Stimulated activated naive CD4-positive, alpha-beta T cell (primary cell): ENCODE results near the gene NEDD9.

Experiments used
- DNase-seq, 6 experiments: peaks; one replicate each; lab custom pipeline; 2025; lab: John Stamatoyannopoulos, UW

Gene NEDD9

DNA sequence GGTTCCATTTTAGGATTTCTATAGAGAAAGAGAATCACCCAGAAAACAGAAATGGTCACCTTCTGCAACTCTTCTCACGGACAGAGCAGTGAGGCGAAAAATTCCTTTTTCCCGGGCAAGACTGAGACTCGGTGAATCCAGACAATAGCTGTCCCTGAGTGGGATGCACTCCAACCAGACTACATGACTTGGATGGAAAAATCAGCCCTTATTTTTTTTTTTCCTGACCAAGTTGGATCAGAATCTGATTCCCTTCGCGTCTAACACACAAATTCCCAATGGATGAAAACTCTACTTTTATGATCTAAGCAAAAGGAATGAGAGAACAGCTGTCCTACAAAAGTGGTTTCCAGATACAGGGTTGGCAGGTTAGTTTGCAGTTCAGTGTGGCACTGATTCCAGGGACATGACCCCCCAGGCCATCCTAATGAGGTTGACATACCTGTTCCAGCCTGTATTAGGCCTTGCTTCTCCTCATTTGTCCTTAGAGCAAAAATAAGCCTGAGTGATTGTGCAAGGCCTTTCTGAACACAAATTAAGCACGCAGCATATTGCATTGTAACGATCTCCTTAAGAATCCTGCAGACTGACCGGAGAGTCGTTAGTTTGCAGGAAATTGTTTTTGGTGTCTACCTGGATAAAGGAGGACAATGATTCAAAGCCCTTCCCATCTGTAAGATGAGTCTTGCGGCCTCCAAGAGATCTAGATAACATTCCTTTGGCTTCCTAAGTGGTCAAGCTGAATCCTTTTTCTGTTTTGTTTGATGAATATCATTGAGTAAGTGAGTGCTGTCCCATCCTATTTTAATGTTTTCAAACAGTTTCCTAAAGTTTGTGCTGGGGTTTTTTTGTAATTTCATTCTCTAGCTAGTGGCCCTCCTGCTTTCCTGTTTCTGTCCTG is 1.5 kb upstream of the NEDD9 start:
- no peak for DNase-seq

DNA sequence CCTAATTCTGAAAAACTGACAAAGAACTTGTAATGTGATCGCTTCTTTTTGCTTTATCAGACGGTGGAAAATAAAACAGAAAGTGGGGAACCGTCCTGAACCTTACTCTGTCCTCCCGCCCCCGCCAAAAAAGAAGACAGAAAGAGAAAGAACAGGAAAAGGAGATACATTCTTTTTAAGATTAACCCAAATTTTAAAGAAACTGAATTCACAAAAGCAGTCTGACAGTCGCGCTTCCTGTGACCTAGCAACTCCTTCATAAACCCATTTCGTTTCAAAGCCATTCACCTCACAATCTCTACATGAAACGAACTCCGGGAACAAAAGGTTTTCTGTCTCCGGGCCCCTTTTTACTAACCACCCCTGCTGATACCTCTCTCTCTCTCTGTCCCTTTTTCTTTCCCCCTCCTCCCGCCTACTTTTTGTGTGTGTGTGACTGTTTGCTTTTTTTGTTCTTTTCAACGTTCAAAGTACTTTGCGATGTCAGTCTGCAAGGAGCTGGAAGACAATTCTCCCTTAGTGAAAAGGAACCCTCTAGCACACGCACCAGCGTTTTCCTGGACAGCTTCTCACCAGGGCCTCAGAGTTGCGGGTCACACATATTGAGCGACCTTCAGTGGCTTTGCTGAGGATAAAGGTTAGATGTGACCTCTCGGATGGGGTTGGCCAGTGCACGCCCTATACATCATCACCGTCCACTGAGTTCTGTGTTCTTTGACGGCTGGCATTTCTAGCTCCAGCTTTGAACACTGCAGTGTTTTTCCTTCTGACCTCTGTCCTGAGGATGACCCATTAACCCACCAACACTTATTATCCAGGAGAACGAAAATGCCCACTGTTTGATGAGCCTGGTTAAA is 530 bp upstream of the NEDD9 start:
- DNase-seq, result peak in 2 of 6 experiments; percentile 39 to 84

DNA sequence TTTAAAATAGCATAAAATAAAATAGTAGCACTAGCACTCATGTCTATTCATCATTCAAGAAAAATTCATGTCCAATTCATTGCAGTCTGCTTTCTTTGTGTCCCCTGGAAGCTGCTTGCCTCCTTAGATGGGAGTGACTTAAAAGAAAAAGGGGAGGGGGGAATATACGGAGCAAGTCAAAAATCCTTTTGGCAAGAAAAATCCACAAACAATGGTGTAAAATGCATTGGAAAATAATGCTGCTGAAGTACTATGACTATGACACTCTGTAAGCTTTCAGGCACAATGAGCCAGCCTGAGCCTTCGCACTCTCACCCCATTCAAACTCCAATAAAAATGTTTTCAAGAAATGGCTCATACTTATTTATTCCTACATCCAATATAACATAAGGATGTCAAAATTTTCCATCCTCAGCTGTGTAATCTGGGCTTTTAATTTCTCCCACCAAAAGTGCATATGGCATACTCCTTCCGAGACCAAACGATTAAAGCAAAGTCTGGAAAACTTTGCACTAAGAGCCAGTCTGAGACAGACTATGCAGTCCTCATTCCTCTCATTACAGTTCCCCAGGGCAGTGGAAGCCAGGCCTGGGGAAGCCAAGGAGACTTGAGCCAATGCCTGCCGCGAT is 790 bp downstream of the NEDD9 start:
- DNase-seq, result no peak

DNA sequence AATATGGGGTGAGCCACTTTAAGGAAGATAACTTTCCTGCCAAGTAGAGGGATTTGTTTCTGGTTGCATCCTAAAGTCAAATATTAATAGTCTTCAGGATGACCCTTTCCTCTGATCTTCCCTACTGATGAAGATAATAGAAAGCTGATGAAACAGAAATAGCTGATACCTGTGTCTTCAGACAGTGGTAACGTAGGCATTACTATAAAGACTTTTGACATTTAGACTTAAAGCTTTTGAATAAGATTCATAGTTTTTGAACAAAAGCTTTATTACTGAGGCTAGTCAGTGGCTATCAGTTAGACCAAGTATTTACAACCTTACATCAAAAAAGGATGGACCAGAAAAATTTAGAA is 1.4 kb downstream of the NEDD9 start:
- no peak for DNase-seq

DNA sequence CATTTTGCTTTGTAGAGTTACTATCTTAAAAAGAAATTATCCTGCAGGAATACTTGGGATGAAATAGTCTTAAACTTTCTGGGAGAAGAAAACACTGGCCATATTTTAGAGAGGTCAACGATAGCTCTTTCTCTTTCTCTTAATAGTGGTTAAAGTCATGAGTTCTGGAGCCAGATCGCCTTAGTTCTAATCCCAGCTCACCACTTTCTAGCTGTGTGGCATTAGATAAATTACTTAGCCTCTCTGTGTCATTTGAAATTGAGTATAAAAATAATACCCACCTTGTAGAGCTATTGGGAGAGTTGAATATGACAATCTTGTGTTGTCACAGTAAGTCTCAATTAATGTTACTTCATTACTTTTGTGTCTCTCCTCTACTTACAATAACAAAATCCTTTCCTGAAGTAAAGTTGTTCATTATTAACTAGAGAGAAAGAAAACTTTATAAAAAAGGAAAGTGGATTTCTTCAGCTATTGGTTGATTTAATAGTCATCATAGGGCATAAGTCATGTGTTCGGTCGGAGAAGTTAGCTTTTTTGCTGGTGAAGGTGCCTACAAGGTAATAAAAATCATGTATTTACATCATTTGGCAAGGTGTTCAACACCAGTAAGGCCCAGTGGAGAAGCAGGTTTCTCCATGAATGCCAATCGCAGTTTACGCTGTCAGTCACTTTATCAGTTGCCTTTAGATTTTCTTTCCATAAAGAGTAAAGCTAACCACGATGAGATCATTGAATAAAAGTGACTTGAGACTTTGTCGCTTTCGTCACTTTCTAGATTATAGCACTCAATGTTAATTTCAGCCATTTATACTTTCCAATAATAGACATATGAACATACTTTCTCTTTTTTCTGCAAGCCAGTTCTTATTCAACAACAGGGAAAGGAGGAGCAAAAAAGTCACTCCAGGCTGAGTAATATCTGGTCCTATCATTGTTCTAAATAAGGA is 2.0 kb downstream of the NEDD9 start:
- no peak for DNase-seq

DNA sequence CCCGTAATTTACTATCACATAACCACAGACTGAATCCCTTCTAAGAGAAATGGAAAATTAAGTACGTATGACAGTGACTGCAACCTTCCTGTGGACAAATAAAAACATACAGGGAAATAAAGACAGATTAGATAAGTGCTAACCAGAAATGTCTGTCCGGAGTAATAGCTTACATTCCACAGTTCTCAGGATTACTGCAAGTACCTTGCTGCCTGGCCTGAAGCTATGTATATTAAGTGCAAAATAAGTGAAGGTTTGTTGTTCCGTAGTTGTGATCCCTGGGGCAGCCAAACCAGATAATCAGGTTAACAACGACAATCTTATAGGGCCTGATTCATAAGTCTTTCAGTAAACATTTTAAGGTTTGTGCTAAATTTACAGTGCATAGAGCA is 2.8 kb downstream of the NEDD9 start:
- no peak for DNase-seq

DNA sequence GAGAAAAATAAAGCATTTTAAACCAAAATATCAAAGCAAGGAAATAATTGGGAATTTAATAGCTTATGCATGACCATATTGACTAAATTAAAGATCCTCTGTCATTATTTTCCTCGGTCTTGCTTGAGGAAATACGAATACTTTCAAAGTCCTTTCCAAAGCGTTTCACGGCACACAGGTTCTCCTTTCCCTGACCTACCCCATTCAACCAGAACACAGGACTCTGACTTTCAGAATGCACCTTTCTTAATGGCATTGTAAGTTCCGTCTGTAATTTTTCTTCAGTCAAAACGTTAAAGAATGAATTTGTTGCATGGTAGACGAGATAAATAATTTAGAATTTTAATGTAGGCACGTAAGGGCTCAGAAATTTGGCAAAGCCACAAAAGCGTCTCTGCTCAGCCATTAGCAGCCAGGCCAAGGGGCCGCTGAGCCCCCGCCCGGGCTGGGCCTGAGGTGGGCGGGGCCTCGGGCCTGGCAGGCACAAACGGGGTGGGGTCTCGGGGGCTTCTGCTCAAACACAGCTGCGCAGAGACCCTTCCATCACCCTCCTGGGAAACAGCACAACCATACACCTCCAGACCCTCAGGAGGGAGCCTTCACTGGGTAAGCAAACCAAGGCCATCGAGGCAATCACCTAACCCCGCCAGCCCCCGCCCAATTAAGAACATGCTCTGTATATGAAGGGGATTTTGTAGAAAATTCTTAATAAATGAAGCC is 3.4 kb downstream of the NEDD9 start:
- no peak for DNase-seq

DNA sequence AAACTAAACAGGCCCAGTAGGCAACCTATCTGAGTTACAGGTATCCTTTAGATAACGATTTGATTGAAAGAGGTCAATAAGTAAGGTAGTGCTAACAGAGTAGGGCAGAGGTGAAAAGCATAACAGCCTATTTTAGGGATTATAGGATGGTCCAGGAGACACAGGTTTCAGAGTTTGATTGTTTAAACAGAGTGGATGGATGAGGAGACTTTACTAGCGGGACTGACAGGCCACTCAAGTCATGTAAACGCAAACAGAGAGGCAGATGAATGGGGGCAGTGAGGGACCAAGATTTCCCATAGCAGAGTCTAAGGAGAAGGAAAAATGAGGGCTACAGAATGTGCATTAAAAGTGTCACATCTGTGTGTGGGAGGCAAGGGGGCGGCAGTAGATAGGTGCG is 4.8 kb downstream of the NEDD9 start:
- no peak for DNase-seq

DNA sequence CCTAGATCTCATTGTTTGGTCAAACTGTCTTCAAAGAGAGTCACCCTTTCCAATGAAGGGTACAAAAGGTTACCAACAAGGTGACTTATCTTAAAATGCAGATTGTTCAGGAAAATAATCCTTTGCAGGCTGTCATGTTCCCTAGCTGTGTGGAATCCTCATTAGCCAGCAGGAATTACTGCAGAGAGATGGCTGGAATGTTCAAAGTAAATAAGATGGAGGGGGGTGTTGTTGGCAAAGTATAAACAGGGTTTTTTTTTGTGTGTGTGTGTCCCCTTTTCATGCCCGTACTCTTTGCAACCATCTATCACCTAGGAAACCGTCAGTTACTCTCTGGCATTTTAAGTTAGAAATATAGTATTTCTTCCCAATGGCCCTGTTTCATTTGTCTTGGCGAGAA is 6.5 kb downstream of the NEDD9 start:
- DNase-seq, result no peak

DNA sequence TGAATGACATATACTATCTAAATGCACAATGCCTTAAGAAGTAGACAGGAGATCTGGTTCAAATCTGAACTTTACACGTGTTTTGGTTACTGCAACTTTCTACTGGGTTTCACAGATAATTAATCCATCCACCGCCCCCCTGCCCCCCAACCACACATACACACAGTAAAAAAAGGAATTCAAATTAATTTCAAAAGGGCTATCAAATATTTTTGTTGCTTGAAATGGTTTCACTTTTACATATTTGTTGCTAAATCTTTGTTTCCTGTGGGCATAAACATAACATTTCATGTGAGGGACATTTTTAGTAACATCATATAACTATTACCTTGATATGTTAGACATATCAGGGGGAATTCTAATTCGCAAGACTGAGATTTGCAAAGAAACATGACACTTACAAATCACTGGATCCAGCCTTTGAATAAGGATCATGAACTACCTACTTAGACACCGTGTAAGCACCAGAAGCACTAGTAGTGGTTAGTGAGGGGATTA is 7.5 kb downstream of the NEDD9 start:
- no peak for DNase-seq

DNA sequence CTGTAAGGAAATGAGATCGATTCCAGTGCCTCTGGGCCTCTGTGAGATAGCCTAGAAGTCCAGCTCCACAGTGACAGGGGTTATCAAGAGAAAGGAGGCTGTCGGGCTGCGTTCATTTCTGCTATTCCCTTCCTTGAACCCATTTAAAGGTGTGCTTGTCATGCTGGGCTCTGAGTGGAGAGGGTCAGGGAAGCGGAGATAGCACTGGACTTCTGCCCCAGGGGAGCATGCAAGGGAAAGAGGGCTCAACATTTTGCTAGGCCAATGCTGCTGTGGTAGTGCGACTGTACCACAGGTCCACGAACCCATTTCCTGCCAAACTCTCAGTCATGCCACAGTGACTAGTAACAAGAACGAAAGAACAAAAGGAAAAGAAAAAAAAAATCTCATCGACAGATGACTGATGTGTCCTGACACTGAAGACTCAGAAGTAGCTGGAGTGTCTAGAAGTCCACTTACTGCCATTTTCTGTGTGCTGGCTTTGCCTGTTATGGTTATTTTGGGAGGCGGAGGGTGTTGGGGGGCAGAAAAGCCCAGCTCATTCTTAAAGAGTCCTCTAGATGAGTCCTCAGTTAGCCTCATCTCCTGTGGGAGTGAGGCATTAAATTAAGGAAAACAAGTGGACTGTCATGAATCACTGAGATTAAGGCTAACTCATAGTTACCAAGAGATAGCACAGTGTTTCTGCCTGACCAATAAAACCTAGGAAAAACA is 8.1 kb downstream of the NEDD9 start:
- peak in 2 of 6 experiments; percentile 12 to 27 for DNase-seq

DNA sequence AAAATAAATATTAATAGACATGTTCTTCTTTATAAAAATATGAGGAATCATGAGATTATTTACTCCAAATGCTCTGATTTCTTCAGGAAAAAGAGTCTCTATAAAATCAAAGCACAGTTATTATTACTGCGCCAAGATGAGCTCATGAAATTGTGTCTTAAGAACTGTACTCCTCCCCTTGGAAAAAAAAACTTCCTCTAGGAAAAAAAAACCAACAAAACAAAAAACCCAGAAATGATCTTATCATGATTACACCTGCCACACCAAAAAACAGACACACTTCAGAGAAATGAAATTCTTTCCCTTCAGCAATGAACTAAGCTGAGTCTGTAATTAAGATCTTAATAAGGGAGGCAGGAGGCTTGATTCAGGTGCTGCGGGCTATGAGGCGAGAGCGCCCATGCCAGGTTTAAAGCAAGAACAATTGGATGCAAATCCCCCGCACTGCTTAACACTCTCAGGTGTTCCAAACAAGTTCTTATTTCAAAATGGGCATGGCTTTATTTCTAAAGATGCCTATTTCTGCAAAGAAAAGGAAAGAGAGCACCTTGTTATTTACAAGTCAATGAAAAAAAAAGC is 9.1 kb downstream of the NEDD9 start:
- no peak for DNase-seq

DNA sequence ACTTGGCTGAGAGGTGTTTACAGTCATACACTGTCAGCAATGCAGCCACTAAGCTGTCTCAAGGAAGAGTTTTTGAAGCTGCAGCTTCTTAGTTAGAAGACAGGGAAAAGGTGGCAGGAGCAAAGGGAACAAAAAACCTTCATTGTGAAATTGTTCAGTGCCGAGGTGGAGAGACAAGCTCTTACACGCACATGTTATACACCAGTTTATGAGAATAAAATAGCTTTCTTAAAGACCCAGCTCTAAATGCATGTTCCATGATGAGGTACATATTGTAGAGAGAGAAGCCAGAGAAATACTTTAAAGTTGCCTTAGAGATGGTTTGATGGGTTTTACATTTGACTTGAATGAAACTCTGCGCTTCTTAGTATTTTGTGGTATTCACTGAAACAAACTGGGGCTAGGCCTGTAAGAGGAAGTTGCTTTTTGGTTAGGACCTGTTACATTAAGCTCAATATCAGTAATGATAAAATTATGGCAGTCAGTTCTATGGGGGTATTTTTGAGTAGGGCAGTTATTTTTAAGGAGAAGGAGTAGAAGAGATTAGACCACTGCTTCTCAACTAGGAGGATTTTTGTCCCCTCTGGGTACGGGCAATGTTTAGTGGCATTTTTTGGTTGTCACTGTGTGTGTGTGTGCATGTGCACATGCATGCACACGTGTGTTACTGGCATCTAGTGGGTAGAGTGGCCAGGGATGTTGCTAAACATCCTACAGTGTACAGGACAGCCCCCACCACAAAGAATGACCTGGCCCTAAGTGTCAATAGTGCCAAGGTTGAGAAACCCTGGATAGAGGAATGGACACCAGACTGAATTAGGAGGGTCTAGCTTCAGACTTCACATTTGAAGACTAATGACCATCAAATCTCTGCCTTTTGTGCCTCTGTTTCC is 9.8 kb downstream of the NEDD9 start:
- DNase-seq, result no peak

DNA sequence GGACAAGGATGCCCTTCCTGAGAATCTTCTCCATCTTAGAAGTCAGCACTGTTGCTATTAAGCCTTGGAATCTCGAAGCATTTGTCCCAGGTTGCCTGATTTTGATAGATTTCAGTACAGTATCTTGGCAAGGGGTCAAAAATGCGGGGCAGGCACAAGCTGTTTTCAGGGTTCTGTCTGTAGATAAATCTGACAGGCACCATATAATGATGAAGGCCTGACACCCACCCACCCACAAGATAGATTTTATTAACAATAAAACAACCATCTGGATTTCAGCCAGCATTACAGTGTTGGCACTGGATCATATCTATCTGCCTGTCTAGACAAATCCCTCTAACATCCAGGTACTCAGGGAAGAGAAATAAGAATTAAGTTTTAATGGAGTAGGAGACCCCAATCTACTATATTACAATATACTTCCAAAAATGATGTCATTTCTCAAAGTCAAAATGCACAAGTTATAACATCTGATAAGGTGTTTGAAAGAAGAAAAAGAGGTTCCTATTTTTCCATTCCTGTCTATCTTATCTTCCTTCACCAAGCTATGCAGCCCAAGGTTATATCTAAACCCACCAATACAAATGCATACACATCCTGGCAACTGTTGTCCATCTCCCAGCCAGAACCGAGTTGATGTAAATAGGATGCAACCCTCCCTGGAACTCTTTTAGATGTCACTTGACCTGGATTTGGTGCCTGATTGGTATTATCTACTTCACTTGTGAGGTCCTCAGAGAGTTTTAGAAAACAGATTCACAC is 10.7 kb downstream of the NEDD9 start:
- DNase-seq, result no peak

DNA sequence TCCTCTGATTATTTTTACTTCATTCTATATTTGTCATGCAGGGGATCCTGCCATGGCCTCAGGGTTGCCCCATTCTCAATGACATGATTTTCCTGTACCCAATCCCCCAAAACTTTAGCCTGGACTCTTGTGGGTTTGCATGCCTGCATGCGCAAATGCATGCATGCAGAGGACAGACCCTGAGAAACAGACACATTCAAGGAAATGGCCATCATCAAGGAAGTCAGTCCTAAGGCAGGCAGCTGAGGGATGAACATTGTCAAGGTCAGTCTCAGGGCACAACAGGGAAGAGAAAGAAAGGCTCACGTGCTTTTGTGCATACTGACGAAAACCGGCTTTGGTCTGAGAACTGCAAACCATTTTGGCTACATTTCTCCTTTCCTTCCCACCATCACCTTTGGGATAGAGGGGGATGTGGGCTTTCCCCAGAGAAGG is 13.1 kb downstream of the NEDD9 start:
- no peak for DNase-seq

DNA sequence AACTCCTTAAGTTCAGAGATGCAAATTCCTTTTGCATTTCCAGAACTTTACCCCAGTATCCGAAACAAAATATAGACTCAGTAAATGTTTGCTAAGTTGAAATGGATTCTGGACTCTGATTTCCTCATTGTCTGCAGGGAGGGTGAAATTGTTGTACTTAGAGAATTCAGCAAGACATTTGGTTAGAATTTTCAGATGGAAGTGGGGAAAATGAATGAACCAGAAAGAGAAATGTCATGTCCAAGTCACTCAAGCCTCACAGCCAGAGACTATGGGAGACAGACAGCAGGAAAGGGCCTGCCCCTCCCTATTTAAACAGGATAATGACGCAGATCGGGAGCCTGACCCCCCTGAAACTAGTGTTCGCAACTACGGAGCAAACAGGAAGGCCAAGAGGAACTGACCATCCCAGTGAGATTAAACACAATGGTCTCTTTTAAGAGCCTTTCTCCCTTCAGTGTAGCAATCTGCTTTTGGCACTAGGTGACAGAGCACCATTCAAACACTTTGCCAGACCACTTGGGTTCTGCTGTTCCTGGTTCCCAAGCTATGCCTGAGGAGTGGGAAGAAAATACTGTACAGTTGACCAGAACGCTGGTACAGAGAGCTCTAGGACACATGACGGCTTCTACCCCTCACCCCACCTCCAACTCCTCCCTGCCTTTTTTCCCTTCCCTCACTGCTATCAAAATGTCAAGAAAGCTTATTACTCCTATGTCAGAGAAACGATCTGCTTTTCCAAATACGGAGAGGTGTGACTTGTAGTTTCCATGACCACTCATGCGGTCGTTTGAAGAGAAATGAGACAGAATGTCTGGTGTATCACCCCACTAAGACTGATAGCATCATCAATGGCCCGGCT is 13.7 kb downstream of the NEDD9 start:
- DNase-seq, result no peak

DNA sequence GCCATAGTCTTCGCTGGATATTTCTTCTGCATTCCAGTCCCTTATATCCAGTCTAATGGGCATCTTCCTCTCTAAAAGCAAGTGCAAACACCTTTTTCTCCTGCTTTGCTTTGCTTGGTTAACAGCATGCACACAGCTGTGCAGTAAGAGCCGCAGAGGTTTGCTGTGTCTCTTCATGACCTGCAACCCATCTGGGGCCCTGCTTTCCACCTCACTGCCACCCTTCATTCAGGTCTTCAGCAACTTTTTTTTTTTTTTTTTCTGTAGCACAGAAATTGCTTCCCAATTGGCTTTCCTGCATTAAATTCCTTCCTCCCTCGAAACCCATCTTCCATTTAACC is 14.4 kb downstream of the NEDD9 start:
- no peak for DNase-seq
